HEK293T (cell line): ENCODE measurements around the gene CYP11A1.

Experiments
- CTCF ChIA-PET: fragments of 350-600 bp; formaldehyde crosslinking; extraction: SDS; loops from one replicate; lab custom pipeline; 2021; ENCODE audit warnings: antibody characterized with exemption, inconsistent platforms; lab: Yijun Ruan, JAX
- POLR2A ChIA-PET: fragments of 350-600 bp; formaldehyde crosslinking; extraction: SDS; loops from one replicate; lab custom pipeline; 2020; ENCODE audit warnings: antibody characterized with exemption, inconsistent platforms; lab: Yijun Ruan, JAX
- DNase-seq: peaks from one replicate; pipeline ENCODE4 v3.0.0; 2012; ENCODE audit warnings: mixed read lengths; ENCODE audit errors: extremely low spot score
- ARNT ChIP-seq: fragments of 450-650 bp; IDR thresholded peaks from 2 replicates; pipeline ENCODE4 v1.6.1; 2017; ENCODE audit warnings: mild to moderate bottlenecking
- BHLHE40 ChIP-seq: fragments of 450-650 bp; IDR thresholded peaks from 2 replicates; pipeline ENCODE4 v1.6.1; 2016; ENCODE audit warnings: mild to moderate bottlenecking, moderate library complexity, borderline replicate concordance
- CTBP1 ChIP-seq: fragments of 450-650 bp; IDR thresholded peaks from 2 replicates; pipeline ENCODE4 v1.6.1; 2016; ENCODE audit warnings: borderline replicate concordance
- ELF4 ChIP-seq: fragments of 450-650 bp; IDR thresholded peaks from 2 replicates; pipeline ENCODE4 v1.6.1; 2017; ENCODE audit warnings: antibody characterized with exemption
- FOXA1 ChIP-seq: fragments of 450-650 bp; IDR thresholded peaks from 2 replicates; pipeline ENCODE4 v1.6.1; 2016; ENCODE audit warnings: mild to moderate bottlenecking
- FOXK2 ChIP-seq: fragments of 450-650 bp; IDR thresholded peaks from 2 replicates; pipeline ENCODE4 v1.6.1; 2016; ENCODE audit warnings: mild to moderate bottlenecking
- FOXM1 ChIP-seq: fragments of 450-650 bp; IDR thresholded peaks from 2 replicates; pipeline ENCODE4 v1.6.1; 2017; ENCODE audit warnings: mild to moderate bottlenecking, borderline replicate concordance
- HDGF ChIP-seq: fragments of 450-650 bp; IDR thresholded peaks from 2 replicates; pipeline ENCODE4 v1.6.1; 2017; ENCODE audit warnings: antibody characterized with exemption, borderline replicate concordance
- L3MBTL2 ChIP-seq: fragments of 450-650 bp; conservative IDR thresholded peaks from 2 replicates; pipeline ENCODE4 v1.6.1; 2016; ENCODE audit warnings: mild to moderate bottlenecking
- LEF1 ChIP-seq: fragments of 450-650 bp; IDR thresholded peaks from 2 replicates; pipeline ENCODE4 v1.6.1; 2017; ENCODE audit warnings: mild to moderate bottlenecking, borderline replicate concordance
- NFRKB ChIP-seq: fragments of 450-650 bp; IDR thresholded peaks from 2 replicates; pipeline ENCODE4 v1.6.1; 2016; ENCODE audit warnings: mild to moderate bottlenecking, moderate library complexity
- SP1 ChIP-seq: fragments of 450-650 bp; IDR thresholded peaks from 2 replicates; pipeline ENCODE4 v1.6.1; 2017
- SUZ12 ChIP-seq: fragments of 450-650 bp; IDR thresholded peaks from 2 replicates; pipeline ENCODE4 v1.6.1; 2016; ENCODE audit warnings: mild to moderate bottlenecking
- TARDBP ChIP-seq: fragments of 450-650 bp; IDR thresholded peaks from 2 replicates; pipeline ENCODE4 v1.6.1; 2016
- ZNF384 ChIP-seq: fragments of 450-650 bp; IDR thresholded peaks from 2 replicates; pipeline ENCODE4 v1.6.1; 2016
- TF ChIP-seq, protein P1 (sequence below): fragments of 450-650 bp; IDR thresholded peaks from 2 replicates; pipeline ENCODE4 v1.6.1; 2016

CYP11A1 gene

DNA sequence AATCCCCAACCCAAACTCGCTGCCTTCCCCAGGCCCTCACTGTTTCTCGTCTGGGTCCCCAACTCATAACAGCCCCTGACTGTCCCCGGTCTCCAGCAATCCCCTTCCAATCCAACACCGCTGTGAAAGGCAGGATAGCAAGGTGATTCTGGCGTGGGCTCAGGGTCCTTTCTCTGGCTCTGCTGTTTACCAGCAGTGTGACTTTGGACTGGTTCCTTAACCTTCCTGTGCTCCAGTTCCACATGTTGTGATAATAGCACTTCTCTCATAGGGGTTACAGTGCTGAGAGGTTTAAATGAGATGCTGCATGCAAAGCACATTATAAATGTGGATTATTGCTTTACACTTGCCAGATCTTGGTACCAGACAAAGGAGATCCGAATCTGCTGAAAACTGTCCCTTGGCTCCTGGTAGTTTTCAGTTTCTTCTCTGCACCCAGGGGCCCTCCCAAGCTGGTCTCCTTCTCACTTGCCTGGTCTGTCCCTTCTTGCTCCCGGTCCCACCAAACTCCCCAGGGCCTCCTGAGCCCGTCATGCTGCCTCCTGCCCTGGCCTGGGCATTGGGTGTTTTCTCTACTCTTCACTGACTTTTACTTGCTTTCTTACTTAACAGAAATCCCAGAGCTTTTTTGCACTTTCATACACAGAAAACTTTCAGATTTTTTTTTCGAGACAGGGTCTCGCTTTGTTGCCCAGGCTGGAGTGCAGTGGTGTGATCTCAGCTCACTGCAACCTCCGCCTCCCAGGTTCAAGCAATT, 26.8 kb upstream of the CYP11A1 start:
- DNase-seq: no peak
- ChIA-PET POLR2A (no interaction called here), CTCF (no interaction called here)
- TF ChIP-seq ZNF384: no peak
- TF ChIP-seq TARDBP: no peak
- TF ChIP-seq FOXM1: no peak
- no peak for TF ChIP-seq ARNT
- no peak for TF ChIP-seq SUZ12
- TF ChIP-seq FOXA1: no peak
- TF ChIP-seq LEF1: no peak
- TF ChIP-seq BHLHE40: no peak
- TF ChIP-seq FOXK2: no peak
- TF ChIP-seq, protein P1, sequence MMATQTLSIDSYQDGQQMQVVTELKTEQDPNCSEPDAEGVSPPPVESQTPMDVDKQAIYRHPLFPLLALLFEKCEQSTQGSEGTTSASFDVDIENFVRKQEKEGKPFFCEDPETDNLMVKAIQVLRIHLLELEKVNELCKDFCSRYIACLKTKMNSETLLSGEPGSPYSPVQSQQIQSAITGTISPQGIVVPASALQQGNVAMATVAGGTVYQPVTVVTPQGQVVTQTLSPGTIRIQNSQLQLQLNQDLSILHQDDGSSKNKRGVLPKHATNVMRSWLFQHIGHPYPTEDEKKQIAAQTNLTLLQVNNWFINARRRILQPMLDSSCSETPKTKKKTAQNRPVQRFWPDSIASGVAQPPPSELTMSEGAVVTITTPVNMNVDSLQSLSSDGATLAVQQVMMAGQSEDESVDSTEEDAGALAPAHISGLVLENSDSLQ: no peak
- no peak for TF ChIP-seq CTBP1
- TF ChIP-seq ELF4: no peak
- no peak for TF ChIP-seq NFRKB
- no peak for TF ChIP-seq HDGF
- TF ChIP-seq SP1: no peak
- no peak for TF ChIP-seq L3MBTL2

DNA sequence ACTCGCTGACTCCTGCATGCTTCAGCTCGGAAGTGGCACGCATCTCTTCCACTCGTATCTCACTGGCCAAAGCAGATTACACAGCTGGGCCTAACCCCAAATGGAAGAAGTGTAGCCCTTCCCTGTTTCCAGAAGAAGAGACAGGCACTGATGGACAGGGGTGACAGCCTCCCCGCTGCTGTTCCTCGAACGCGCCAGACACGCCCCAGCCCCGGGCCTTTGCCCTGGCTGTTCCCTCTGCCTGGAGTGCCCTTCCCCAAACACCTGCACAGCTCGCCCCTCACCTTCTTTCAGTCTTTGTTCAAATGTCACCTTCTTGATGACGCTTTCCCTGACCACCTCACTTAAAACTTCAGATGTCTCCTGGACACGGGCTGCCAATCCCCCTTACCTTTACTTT, 26.0 kb upstream of the CYP11A1 start:
- ChIA-PET CTCF (no interaction called here), POLR2A (no interaction called here)
- TF ChIP-seq FOXA1 (no peak), NFRKB (no peak), ZNF384 (no peak), FOXM1 (no peak), HDGF (no peak), SP1 (no peak), BHLHE40 (no peak), TARDBP (no peak), LEF1 (no peak), CTBP1 (no peak), FOXK2 (no peak), ELF4 (no peak), L3MBTL2 (no peak), ARNT (no peak), SUZ12 (no peak)
- TF ChIP-seq, protein P1: no peak
- no peak for DNase-seq

DNA sequence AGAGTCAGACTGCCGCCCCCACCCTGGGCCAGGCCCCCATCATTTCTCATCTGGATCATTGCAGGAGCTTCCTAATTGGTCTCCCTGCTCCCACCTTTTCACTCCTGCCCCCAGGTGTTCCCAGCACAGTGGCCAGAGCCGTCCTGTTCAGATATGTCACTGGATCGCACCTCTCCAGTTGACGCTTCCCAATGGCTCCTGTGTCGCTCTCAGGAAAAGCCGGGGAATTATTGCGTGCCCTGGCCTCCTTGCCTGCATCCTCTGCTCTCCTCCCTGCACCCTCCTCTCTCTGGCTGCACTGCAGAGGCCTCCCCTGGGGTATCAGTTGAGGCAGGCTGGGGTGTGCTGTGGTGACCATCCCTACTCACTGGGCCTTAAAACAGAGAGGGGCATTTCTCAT, 25.5 kb upstream of the CYP11A1 start:
- ChIA-PET CTCF (no interaction called here), POLR2A (no interaction called here)
- TF ChIP-seq BHLHE40 (no peak), HDGF (no peak), TARDBP (no peak), ELF4 (no peak), L3MBTL2 (no peak), FOXM1 (no peak), CTBP1 (no peak), LEF1 (no peak), ZNF384 (no peak), NFRKB (no peak), SUZ12 (no peak), FOXA1 (no peak), FOXK2 (no peak), ARNT (no peak), SP1 (no peak)
- TF ChIP-seq, protein P1: no peak
- DNase-seq: no peak

DNA sequence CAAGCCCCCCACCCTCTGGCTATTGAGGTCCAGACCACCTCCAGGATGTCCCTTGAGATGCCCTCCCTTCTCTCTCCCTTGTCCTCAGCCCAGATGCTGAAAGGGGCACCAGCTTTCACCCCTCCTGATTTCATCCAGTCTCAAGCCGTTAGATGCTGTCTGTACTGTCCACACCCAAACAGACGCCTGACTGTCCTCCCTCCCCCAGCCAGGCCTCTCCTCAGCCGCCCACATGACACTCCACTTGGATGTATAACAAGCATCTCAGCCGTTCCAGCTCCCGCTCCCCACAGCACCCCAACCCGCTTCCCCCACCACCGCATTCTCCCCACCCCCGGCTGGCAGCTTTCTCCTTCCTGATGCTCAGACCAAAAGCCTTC, 25.0 kb upstream of the CYP11A1 start:
- TF ChIP-seq TARDBP: no peak
- no peak for TF ChIP-seq FOXA1
- no peak for TF ChIP-seq FOXK2
- no peak for TF ChIP-seq LEF1
- TF ChIP-seq ZNF384: no peak
- no peak for TF ChIP-seq NFRKB
- no peak for TF ChIP-seq ELF4
- no peak for TF ChIP-seq FOXM1
- TF ChIP-seq, protein P1: no peak
- no peak for TF ChIP-seq L3MBTL2
- TF ChIP-seq ARNT: no peak
- no peak for TF ChIP-seq BHLHE40
- TF ChIP-seq HDGF: no peak
- TF ChIP-seq SUZ12: no peak
- no peak for TF ChIP-seq CTBP1
- no peak for TF ChIP-seq SP1
- ChIA-PET CTCF (no interaction called here), POLR2A (no interaction called here)
- DNase-seq: no peak
